Measurements from ENCODE around the gene TMTC2.

The TMTC2 gene

GRCh38 chr12:82904219-82904790 is 217.6 kb downstream of the TMTC2 start:
- no peak overlapping the region for H3K4me3 ChIP-seq (ENCODE audit: insufficient read depth in 1 of 2, low read depth in 1 of 2, low read length in 2 of 2)
- no peak overlapping the region for H3K9ac ChIP-seq (ENCODE audit: low read length)
- no peak overlapping the region for H3K4ac ChIP-seq (ENCODE audit: low read depth in 1 of 2, low read length in 2 of 2)
- H3K79me1 ChIP-seq (replicated peaks; ENCODE audit: low read length, poor library complexity, severe bottlenecking), result no peaks in the 10 kb centered on the region
- H2BK5ac ChIP-seq (ENCODE audit: low read depth, low read length, poor library complexity, severe bottlenecking), result no peak overlapping the region
- H3K27me3 ChIP-seq (ENCODE audit: control insufficient read depth in 1 of 2, insufficient read depth in 1 of 2, low read length in 2 of 2), result no peaks in the 10 kb centered on the region
- DNase-seq, result no peak
- no peak overlapping the region for H2BK120ac ChIP-seq (ENCODE audit: low read depth, low read length)
- H3K27ac ChIP-seq (ENCODE audit: low read length, poor library complexity, severe bottlenecking), result no peak overlapping the region
- no peak overlapping the region for H2BK12ac ChIP-seq (ENCODE audit: low read length in 2 of 2)
- H2BK15ac ChIP-seq (ENCODE audit: low read depth, poor library complexity, severe bottlenecking), result no peak overlapping the region
- no peak overlapping the region for H4K91ac ChIP-seq (ENCODE audit: low read length)
- 97% methylated on average over 3 of the region's 5 CpGs for WGBS
- no peak overlapping the region for H4K8ac ChIP-seq (ENCODE audit: low read length)
- H3K23ac ChIP-seq (ENCODE audit: low read length in 2 of 2), result no peak overlapping the region
- no peaks in the 10 kb centered on the region for H3K9me3 ChIP-seq (ENCODE audit: control insufficient read depth, low read length)
- H3K4me1 ChIP-seq (ENCODE audit: control insufficient read depth, insufficient read depth, low read depth, low read length), result no peaks in the 10 kb centered on the region
- H3K14ac ChIP-seq (ENCODE audit: low read length in 2 of 2), result no peak overlapping the region
- H3K18ac ChIP-seq (ENCODE audit: low read depth in 1 of 2, low read length in 2 of 2), result no peak overlapping the region
- no peak overlapping the region for H2AK5ac ChIP-seq (ENCODE audit: low read length, severe bottlenecking)
- H3K4me2 ChIP-seq (ENCODE audit: low read length, poor library complexity, severe bottlenecking), result no peak overlapping the region
- no peaks in the 10 kb centered on the region for H3K36me3 ChIP-seq (ENCODE audit: control insufficient read depth in 1 of 2, insufficient read depth in 2 of 2, low read depth in 1 of 2, low read length in 2 of 2)
- no peak overlapping the region for H2AFZ ChIP-seq (ENCODE audit: low read depth, low read length)

GRCh38 chr12:82910246-82910893 is 223.7 kb downstream of the TMTC2 start:
- Histone ChIP-seq H2AFZ (ENCODE audit: low read depth, low read length) (no peak overlapping the region), H4K8ac (ENCODE audit: low read length) (no peak overlapping the region), H3K23ac (ENCODE audit: low read length in 2 of 2) (no peak overlapping the region), H3K79me1 (replicated peaks; ENCODE audit: low read length, poor library complexity, severe bottlenecking) (no peaks in the 10 kb centered on the region), H3K36me3 (ENCODE audit: control insufficient read depth in 1 of 2, insufficient read depth in 2 of 2, low read depth in 1 of 2, low read length in 2 of 2) (no peaks in the 10 kb centered on the region), H3K14ac (ENCODE audit: low read length in 2 of 2) (no peak overlapping the region), H4K91ac (ENCODE audit: low read length) (no peak overlapping the region), H3K27me3 (ENCODE audit: control insufficient read depth in 1 of 2, insufficient read depth in 1 of 2, low read length in 2 of 2) (no peaks in the 10 kb centered on the region), H3K4ac (ENCODE audit: low read depth in 1 of 2, low read length in 2 of 2) (no peak overlapping the region), H2AK5ac (ENCODE audit: low read length, severe bottlenecking) (no peak overlapping the region), H2BK15ac (ENCODE audit: low read depth, poor library complexity, severe bottlenecking) (no peak overlapping the region), H3K4me2 (ENCODE audit: low read length, poor library complexity, severe bottlenecking) (no peak overlapping the region), H3K18ac (ENCODE audit: low read depth in 1 of 2, low read length in 2 of 2) (no peak overlapping the region), H3K4me1 (ENCODE audit: control insufficient read depth, insufficient read depth, low read depth, low read length) (no peaks in the 10 kb centered on the region), H3K9me3 (ENCODE audit: control insufficient read depth, low read length) (no peaks in the 10 kb centered on the region), H3K27ac (ENCODE audit: low read length, poor library complexity, severe bottlenecking) (no peak overlapping the region), H2BK12ac (ENCODE audit: low read length in 2 of 2) (no peak overlapping the region), H3K9ac (ENCODE audit: low read length) (no peak overlapping the region), H2BK120ac (ENCODE audit: low read depth, low read length) (no peak overlapping the region), H3K4me3 (ENCODE audit: insufficient read depth in 1 of 2, low read depth in 1 of 2, low read length in 2 of 2) (no peak overlapping the region), H2BK5ac (ENCODE audit: low read depth, low read length, poor library complexity, severe bottlenecking) (no peak overlapping the region)
- WGBS, result 82% methylated on average over 8 of the region's 9 CpGs
- DNase-seq, result no peak

- H4K91ac ChIP-seq (ENCODE audit: low read length), result no peak overlapping the region
Observed at GRCh38 chr12:82912406-82912805, 225.7 kb downstream of the TMTC2 start.

GRCh38 chr12:82919388-82920054 is 232.8 kb downstream of the TMTC2 start:
- no peak for DNase-seq
- Histone ChIP-seq H4K91ac (ENCODE audit: low read length) (no peak overlapping the region), H3K14ac (ENCODE audit: low read length in 2 of 2) (no peak overlapping the region), H2BK12ac (ENCODE audit: low read length in 2 of 2) (no peak overlapping the region), H3K4me3 (ENCODE audit: insufficient read depth in 1 of 2, low read depth in 1 of 2, low read length in 2 of 2) (no peak overlapping the region), H3K36me3 (ENCODE audit: control insufficient read depth in 1 of 2, insufficient read depth in 2 of 2, low read depth in 1 of 2, low read length in 2 of 2) (no peaks in the 10 kb centered on the region), H2BK15ac (ENCODE audit: low read depth, poor library complexity, severe bottlenecking) (no peak overlapping the region), H3K27ac (ENCODE audit: low read length, poor library complexity, severe bottlenecking) (no peak overlapping the region), H3K27me3 (ENCODE audit: control insufficient read depth in 1 of 2, insufficient read depth in 1 of 2, low read length in 2 of 2) (no peaks in the 10 kb centered on the region), H3K18ac (ENCODE audit: low read depth in 1 of 2, low read length in 2 of 2) (no peak overlapping the region), H2BK5ac (ENCODE audit: low read depth, low read length, poor library complexity, severe bottlenecking) (no peak overlapping the region), H3K23ac (ENCODE audit: low read length in 2 of 2) (no peak overlapping the region), H4K8ac (ENCODE audit: low read length) (no peak overlapping the region), H2BK120ac (ENCODE audit: low read depth, low read length) (no peak overlapping the region), H3K9ac (ENCODE audit: low read length) (no peak overlapping the region), H3K4ac (ENCODE audit: low read depth in 1 of 2, low read length in 2 of 2) (no peak overlapping the region), H3K4me2 (ENCODE audit: low read length, poor library complexity, severe bottlenecking) (no peak overlapping the region), H3K4me1 (ENCODE audit: control insufficient read depth, insufficient read depth, low read depth, low read length) (no peaks in the 10 kb centered on the region), H3K79me1 (replicated peaks; ENCODE audit: low read length, poor library complexity, severe bottlenecking) (no peaks in the 10 kb centered on the region), H2AFZ (ENCODE audit: low read depth, low read length) (no peak overlapping the region), H2AK5ac (ENCODE audit: low read length, severe bottlenecking) (no peak overlapping the region), H3K9me3 (ENCODE audit: control insufficient read depth, low read length) (no peaks in the 10 kb centered on the region)
- WGBS, result 89% methylated on average over 6 of the region's 7 CpGs

More at GRCh38 chr12:82912406-82912805, 225.7 kb downstream of the TMTC2 start:
- H3K27ac ChIP-seq (ENCODE audit: low read length, poor library complexity, severe bottlenecking), result no peak overlapping the region
- H3K9me3 ChIP-seq (ENCODE audit: control insufficient read depth, low read length), result no peaks in the 10 kb centered on the region
- no peak overlapping the region for H2AFZ ChIP-seq (ENCODE audit: low read depth, low read length)
- no peak for DNase-seq
- no peak overlapping the region for H2BK12ac ChIP-seq (ENCODE audit: low read length in 2 of 2)
- H2BK15ac ChIP-seq (ENCODE audit: low read depth, poor library complexity, severe bottlenecking), result no peak overlapping the region
- no peak overlapping the region for H3K4ac ChIP-seq (ENCODE audit: low read depth in 1 of 2, low read length in 2 of 2)
- no peak overlapping the region for H3K4me2 ChIP-seq (ENCODE audit: low read length, poor library complexity, severe bottlenecking)
- H3K4me1 ChIP-seq (ENCODE audit: control insufficient read depth, insufficient read depth, low read depth, low read length), result no peaks in the 10 kb centered on the region
- WGBS, result 94% methylated on average over 1 of the region's 1 CpG
- H3K27me3 ChIP-seq (ENCODE audit: control insufficient read depth in 1 of 2, insufficient read depth in 1 of 2, low read length in 2 of 2), result no peaks in the 10 kb centered on the region
- no peak overlapping the region for H2BK5ac ChIP-seq (ENCODE audit: low read depth, low read length, poor library complexity, severe bottlenecking)
- no peaks in the 10 kb centered on the region for H3K36me3 ChIP-seq (ENCODE audit: control insufficient read depth in 1 of 2, insufficient read depth in 2 of 2, low read depth in 1 of 2, low read length in 2 of 2)
- H3K9ac ChIP-seq (ENCODE audit: low read length), result no peak overlapping the region
- no peak overlapping the region for H3K23ac ChIP-seq (ENCODE audit: low read length in 2 of 2)
- no peak overlapping the region for H3K18ac ChIP-seq (ENCODE audit: low read depth in 1 of 2, low read length in 2 of 2)
- H3K14ac ChIP-seq (ENCODE audit: low read length in 2 of 2), result no peak overlapping the region
- no peak overlapping the region for H4K8ac ChIP-seq (ENCODE audit: low read length)
- H2BK120ac ChIP-seq (ENCODE audit: low read depth, low read length), result no peak overlapping the region
- no peaks in the 10 kb centered on the region for H3K79me1 ChIP-seq (replicated peaks; ENCODE audit: low read length, poor library complexity, severe bottlenecking)
- H3K4me3 ChIP-seq (ENCODE audit: insufficient read depth in 1 of 2, low read depth in 1 of 2, low read length in 2 of 2), result no peak overlapping the region
- no peak overlapping the region for H2AK5ac ChIP-seq (ENCODE audit: low read length, severe bottlenecking)

Data from mesenchymal stem cell (in vitro differentiated cells and primary cell).